Measurements from ENCODE around the gene SEMA3A.

Gene SEMA3A

GRCh38 chr7:83983606-83984005 lies 211.0 kb downstream of the SEMA3A start:
- Histone ChIP-seq H3K27me3 (ENCODE audit: low read length) (no peaks in the 10 kb centered on the region), H3K9ac (ENCODE audit: low read length) (no peak overlapping the region), H3K36me3 (ENCODE audit: low read length) (no peaks in the 10 kb centered on the region), H2AFZ (ENCODE audit: low read depth, low read length, severe bottlenecking) (no peak overlapping the region), H4K20me1 (ENCODE audit: low read depth, low read length) (no peaks in the 10 kb centered on the region), H3K9me3 (ENCODE audit: insufficient read depth, low read length) (no peaks in the 10 kb centered on the region), H3K4me3 (ENCODE audit: insufficient read depth, low read length, poor library complexity, severe bottlenecking) (no peak overlapping the region), H3K4me2 (ENCODE audit: low read depth, low read length, poor library complexity, severe bottlenecking) (no peak overlapping the region), H3K9me2 (replicated peaks; ENCODE audit: insufficient read depth, low read length) (no peaks in the 10 kb centered on the region), H3K27ac (ENCODE audit: low read depth, low read length) (no peak overlapping the region), H3F3A (ENCODE audit: insufficient read depth) (no peaks in the 10 kb centered on the region), H3K79me2 (ENCODE audit: insufficient read depth, low read length) (no peaks in the 10 kb centered on the region)
- TF ChIP-seq CTCF (IDR thresholded peaks at IDR 0.05; ENCODE audit: insufficient read depth, low read length, poor library complexity, severe bottlenecking) (no peak), EZH2phosphoT487 (conservative IDR thresholded peaks at IDR 0.05; ENCODE audit: low read length) (no peak)

GRCh38 chr7:83976302-83976701 lies 218.3 kb downstream of the SEMA3A start:
- Histone ChIP-seq H3K27me3 (ENCODE audit: low read length) (no peaks in the 10 kb centered on the region), H2AFZ (ENCODE audit: low read depth, low read length, severe bottlenecking) (no peak overlapping the region), H3K4me3 (ENCODE audit: insufficient read depth, low read length, poor library complexity, severe bottlenecking) (no peak overlapping the region), H3K27ac (ENCODE audit: low read depth, low read length) (no peak overlapping the region), H3K79me2 (ENCODE audit: insufficient read depth, low read length) (no peaks in the 10 kb centered on the region), H3K9me2 (replicated peaks; ENCODE audit: insufficient read depth, low read length) (no peaks in the 10 kb centered on the region), H3K9me3 (ENCODE audit: insufficient read depth, low read length) (no peaks in the 10 kb centered on the region), H3K4me2 (ENCODE audit: low read depth, low read length, poor library complexity, severe bottlenecking) (no peak overlapping the region), H3K36me3 (ENCODE audit: low read length) (no peaks in the 10 kb centered on the region), H3F3A (ENCODE audit: insufficient read depth) (0 out of 2 replicates have a peak, but pooled peaks cover 3% of the 10 kb centered on the region), H4K20me1 (ENCODE audit: low read depth, low read length) (no peaks in the 10 kb centered on the region), H3K9ac (ENCODE audit: low read length) (no peak overlapping the region)
- TF ChIP-seq EZH2phosphoT487 (conservative IDR thresholded peaks at IDR 0.05; ENCODE audit: low read length) (no peak), CTCF (IDR thresholded peaks at IDR 0.05; ENCODE audit: insufficient read depth, low read length, poor library complexity, severe bottlenecking) (peak; percentile 56)

- Histone ChIP-seq H3K36me3 (ENCODE audit: low read length) (no peaks in the 10 kb centered on the region), H3K9ac (ENCODE audit: low read length) (no peak overlapping the region)
- TF ChIP-seq CTCF (IDR thresholded peaks at IDR 0.05; ENCODE audit: insufficient read depth, low read length, poor library complexity, severe bottlenecking) (no peak), EZH2phosphoT487 (conservative IDR thresholded peaks at IDR 0.05; ENCODE audit: low read length) (no peak)
These were observed 224.5 kb downstream of the SEMA3A start for GRCh38 chr7:83970081-83970480.

More at GRCh38 chr7:83970081-83970480, 224.5 kb downstream of the SEMA3A start:
- H3K9me3 ChIP-seq (ENCODE audit: insufficient read depth, low read length), result no peaks in the 10 kb centered on the region
- no peaks in the 10 kb centered on the region for H3K9me2 ChIP-seq (replicated peaks; ENCODE audit: insufficient read depth, low read length)
- no peak overlapping the region for H3K27ac ChIP-seq (ENCODE audit: low read depth, low read length)
- H2AFZ ChIP-seq (ENCODE audit: low read depth, low read length, severe bottlenecking), result no peak overlapping the region
- H3F3A ChIP-seq (ENCODE audit: insufficient read depth), result 0 out of 2 replicates have a peak, but pooled peaks cover 3% of the 10 kb centered on the region
- no peak overlapping the region for H3K4me2 ChIP-seq (ENCODE audit: low read depth, low read length, poor library complexity, severe bottlenecking)
- no peaks in the 10 kb centered on the region; the same call in 1 of the 2 replicates for H4K20me1 ChIP-seq (ENCODE audit: low read depth, low read length)
- no peaks in the 10 kb centered on the region for H3K27me3 ChIP-seq (ENCODE audit: low read length)
- no peak overlapping the region for H3K4me3 ChIP-seq (ENCODE audit: insufficient read depth, low read length, poor library complexity, severe bottlenecking)
- no peaks in the 10 kb centered on the region for H3K79me2 ChIP-seq (ENCODE audit: insufficient read depth, low read length)

All from SU-DHL-6 (cell line).